ENCODE results near the gene YEATS2. TPM values are rescaled to one million over a fixed set of nuclear protein-coding genes. Genes with fewer than 3 reads are reported as not detected.
"Not testable (repeated sequence)": the region's sequence is repeated elsewhere in the genome, so short reads cannot be mapped to it uniquely, and the experiment has no call there.

Gene YEATS2
- total RNA-seq, 1 donor from 2014 or later = 61.9 TPM

DNA sequence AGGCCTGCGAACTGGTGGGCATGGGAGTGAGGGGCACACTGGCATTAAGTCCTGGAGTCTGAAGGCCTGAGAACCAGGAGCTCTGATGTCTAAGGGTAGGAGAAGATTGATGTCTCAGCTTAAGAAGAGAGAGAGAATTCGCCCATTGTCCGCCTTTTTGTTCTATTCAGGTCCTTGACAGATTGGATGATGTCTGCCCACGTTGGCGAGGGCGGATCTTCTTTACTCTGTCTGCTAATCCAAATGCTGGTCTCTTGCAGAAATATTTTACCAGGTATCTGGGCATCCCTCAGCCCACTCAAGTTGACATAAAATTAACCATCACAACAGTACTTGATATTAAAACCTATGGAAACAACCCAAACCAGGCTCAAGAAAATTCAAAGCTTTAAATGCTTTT, 83.6 kb downstream of the YEATS2 start:
- no peaks in the 10 kb centered on the region for H3K4me1 Mint-ChIP-seq
- H3K4me3 Mint-ChIP-seq = no peak overlapping the region
- H3K27ac Mint-ChIP-seq (ENCODE audit: unreplicated experiment) = no peak overlapping the region
- peaks cover 44% of the 10 kb centered on the region for H3K36me3 Mint-ChIP-seq (ENCODE audit: low read depth)
- H3K9me3 Mint-ChIP-seq = no peaks in the 10 kb centered on the region
- TF ChIP-seq, protein P1, sequence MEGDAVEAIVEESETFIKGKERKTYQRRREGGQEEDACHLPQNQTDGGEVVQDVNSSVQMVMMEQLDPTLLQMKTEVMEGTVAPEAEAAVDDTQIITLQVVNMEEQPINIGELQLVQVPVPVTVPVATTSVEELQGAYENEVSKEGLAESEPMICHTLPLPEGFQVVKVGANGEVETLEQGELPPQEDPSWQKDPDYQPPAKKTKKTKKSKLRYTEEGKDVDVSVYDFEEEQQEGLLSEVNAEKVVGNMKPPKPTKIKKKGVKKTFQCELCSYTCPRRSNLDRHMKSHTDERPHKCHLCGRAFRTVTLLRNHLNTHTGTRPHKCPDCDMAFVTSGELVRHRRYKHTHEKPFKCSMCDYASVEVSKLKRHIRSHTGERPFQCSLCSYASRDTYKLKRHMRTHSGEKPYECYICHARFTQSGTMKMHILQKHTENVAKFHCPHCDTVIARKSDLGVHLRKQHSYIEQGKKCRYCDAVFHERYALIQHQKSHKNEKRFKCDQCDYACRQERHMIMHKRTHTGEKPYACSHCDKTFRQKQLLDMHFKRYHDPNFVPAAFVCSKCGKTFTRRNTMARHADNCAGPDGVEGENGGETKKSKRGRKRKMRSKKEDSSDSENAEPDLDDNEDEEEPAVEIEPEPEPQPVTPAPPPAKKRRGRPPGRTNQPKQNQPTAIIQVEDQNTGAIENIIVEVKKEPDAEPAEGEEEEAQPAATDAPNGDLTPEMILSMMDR (conservative IDR thresholded peaks at IDR 0.05) = no peak
- no peaks in the 10 kb centered on the region for H3K27me3 Mint-ChIP-seq (ENCODE audit: low read depth)
- no peak for DNase-seq (ENCODE audit: low read depth, low spot score)

DNA sequence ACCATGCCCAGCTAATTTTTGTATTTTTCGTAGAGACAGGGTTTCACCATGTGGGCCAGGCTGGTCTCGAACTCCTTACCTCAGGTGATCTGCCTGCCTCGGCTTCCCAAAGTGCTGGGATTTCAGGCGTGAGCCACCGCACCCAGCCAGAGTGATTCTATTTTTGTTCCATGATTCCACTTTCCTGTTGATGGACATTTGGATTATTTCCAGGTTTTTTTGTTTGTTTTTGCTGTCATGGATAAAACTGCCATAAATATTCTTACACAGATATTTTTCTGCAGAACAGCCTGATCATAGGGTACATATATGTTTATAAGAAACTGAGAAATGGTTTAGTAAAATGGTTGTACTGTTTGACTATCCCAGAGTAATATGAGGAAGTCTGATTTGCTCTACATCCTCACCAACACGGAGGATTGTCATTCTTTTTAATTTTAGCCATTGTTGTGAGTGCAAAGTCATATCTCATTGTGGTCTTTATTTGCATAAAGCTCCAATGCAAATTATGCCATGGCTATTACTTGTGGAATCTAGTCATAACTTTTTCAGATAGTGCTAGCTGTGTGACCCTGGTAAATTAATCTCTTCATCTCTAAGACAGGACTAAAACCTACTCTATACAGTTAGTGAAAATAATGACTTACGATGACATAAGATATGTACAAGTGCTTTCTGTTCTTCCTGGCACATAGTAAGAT, 85.1 kb downstream of the YEATS2 start:
- H3K36me3 Mint-ChIP-seq (ENCODE audit: low read depth) = peaks cover 51% of the 10 kb centered on the region
- H3K27ac Mint-ChIP-seq (ENCODE audit: unreplicated experiment) = no peak overlapping the region
- no peaks in the 10 kb centered on the region for H3K9me3 Mint-ChIP-seq
- TF ChIP-seq, protein P1 (conservative IDR thresholded peaks at IDR 0.05) = no peak
- H3K4me1 Mint-ChIP-seq = no peaks in the 10 kb centered on the region
- H3K27me3 Mint-ChIP-seq (ENCODE audit: low read depth) = no peaks in the 10 kb centered on the region
- H3K4me3 Mint-ChIP-seq = no peak overlapping the region
- DNase-seq (ENCODE audit: low read depth, low spot score) = no peak

DNA sequence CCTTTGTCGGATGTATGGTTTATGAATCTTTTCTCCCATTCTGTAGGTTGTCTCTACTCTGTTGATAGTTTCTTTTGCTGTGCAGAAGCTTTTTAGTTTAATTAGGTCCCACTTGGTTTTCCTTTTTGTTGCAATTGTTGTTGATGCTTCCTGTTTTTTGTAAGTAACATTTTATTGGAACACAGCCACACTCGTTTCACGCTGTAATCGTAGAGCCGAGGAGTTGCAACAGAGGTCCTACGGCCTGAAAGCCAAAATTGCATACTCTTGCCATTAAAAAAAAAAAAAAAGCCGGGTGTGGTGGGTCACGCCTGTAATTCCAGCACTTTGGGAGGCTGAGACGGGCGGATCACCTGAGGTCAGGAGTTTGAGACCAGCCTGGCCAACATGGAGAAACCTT, 86.9 kb downstream of the YEATS2 start:
- DNase-seq (ENCODE audit: low read depth, low spot score); H3K4me3 Mint-ChIP-seq; H3K9me3 Mint-ChIP-seq; H3K27ac Mint-ChIP-seq (ENCODE audit: unreplicated experiment); H3K4me1 Mint-ChIP-seq; H3K27me3 Mint-ChIP-seq (ENCODE audit: low read depth): not testable (repeated sequence)
- H3K36me3 Mint-ChIP-seq (ENCODE audit: low read depth) = peaks cover 53% of the 10 kb centered on the region

DNA sequence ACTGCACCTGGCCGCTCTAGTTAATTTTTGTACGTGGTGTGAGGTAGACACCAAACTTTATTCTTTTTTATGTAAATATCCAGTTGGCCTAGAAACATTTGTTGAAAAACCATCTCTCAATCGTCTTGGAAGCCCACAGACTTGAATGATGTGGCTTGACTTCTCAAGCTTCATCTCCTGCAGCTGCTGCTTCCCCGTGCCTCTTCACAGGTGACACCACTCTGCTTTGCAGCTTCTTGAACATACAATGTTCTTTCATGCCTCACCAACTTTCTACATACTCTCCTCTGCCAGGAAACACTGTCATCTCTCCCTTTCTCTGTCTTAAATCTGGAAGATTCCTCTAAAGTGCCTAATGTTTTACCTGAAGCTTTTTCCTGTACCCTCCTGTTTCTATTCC, 92.2 kb downstream of the YEATS2 start:
- Mint-ChIP-seq H3K9me3 (no peaks in the 10 kb centered on the region), H3K4me3 (no peak overlapping the region), H3K27ac (ENCODE audit: unreplicated experiment) (no peak overlapping the region), H3K27me3 (ENCODE audit: low read depth) (no peaks in the 10 kb centered on the region), H3K36me3 (ENCODE audit: low read depth) (peaks cover 47% of the 10 kb centered on the region), H3K4me1 (no peaks in the 10 kb centered on the region)
- TF ChIP-seq, protein P1 (conservative IDR thresholded peaks at IDR 0.05) = no peak
- DNase-seq (ENCODE audit: low read depth, low spot score) = no peak

DNA sequence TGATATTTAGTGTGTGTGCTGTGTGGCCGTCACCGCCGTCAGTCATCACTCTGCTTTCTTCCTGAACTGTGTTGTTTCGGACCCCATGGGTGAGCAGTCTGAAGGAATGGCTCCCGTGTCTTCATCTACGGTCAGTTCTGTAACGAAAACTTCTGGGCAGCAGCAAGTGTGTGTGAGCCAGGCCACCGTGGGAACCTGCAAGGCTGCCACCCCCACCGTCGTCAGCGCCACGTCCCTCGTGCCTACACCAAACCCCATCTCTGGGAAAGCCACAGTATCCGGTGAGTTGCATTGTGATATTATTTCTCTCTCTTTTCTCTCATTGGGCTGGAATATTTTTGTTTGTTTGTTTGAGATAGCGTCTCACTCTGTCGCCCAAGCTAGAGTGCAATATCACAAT, 93.1 kb downstream of the YEATS2 start:
- Mint-ChIP-seq H3K27ac (ENCODE audit: unreplicated experiment) (peak overlapping the region; percentile 87), H3K27me3 (ENCODE audit: low read depth) (no peaks in the 10 kb centered on the region)
- no peak for DNase-seq (ENCODE audit: low read depth, low spot score)

DNA sequence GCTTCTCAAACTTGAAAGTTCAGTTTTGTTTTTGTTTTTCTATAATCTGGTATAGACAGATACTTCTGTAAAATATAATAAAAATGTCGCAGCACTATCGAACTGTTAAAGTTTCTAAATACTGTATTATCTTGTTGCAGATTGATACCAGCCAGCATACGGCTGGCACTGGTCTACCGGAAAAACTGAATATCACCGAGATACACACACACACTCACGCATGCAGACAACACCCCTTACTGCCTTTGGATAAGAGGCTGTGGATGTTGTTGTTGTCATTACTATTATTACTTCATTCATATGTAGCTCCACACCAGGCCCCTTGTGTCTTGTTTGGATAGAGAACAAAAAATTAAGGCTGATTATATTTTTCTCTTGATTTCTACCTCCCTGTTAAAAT, 95.4 kb downstream of the YEATS2 start:
- no peaks in the 10 kb centered on the region for H3K4me1 Mint-ChIP-seq
- TF ChIP-seq, protein P1 (conservative IDR thresholded peaks at IDR 0.05) = no peak
- H3K36me3 Mint-ChIP-seq (ENCODE audit: low read depth) = peaks cover 34% of the 10 kb centered on the region
- no peaks in the 10 kb centered on the region for H3K27me3 Mint-ChIP-seq (ENCODE audit: low read depth)
- DNase-seq (ENCODE audit: low read depth, low spot score) = no peak
- H3K4me3 Mint-ChIP-seq = no peak overlapping the region
- H3K9me3 Mint-ChIP-seq = no peaks in the 10 kb centered on the region
- H3K27ac Mint-ChIP-seq (ENCODE audit: unreplicated experiment) = no peak overlapping the region

More for the DNA sequence above, 93.1 kb downstream of the YEATS2 start:
- Mint-ChIP-seq H3K9me3 (no peaks in the 10 kb centered on the region), H3K4me3 (no peak overlapping the region), H3K36me3 (ENCODE audit: low read depth) (peaks cover 46% of the 10 kb centered on the region), H3K4me1 (no peaks in the 10 kb centered on the region)
- TF ChIP-seq, protein P1 (conservative IDR thresholded peaks at IDR 0.05) = no peak
